GM18873 (cell line): Measurements from ENCODE around the gene OXA1L.
"Not testable (repeated sequence)": the region's sequence is repeated elsewhere in the genome, so short reads cannot be mapped to it uniquely, and the experiment has no call there.

Experiments
- ATAC-seq: cut with Tn5 transposase; IDR thresholded peaks from one replicate; pipeline ENCODE4 v1.9.1; 2021; ENCODE audit warnings: mild to moderate bottlenecking, moderate library complexity, moderate number of reproducible peaks; ENCODE audit not compliant: unreplicated experiment, low FRiP score

OXA1L gene

GRCh38 chr14:22797017-22797917, 30.8 kb downstream of the OXA1L start:
- no peak for ATAC-seq

- no peak for ATAC-seq
Observed at GRCh38 chr14:22798528-22798927, 32.0 kb downstream of the OXA1L start.

- ATAC-seq: no peak
Observed at GRCh38 chr14:22800346-22800745, 33.9 kb downstream of the OXA1L start.

- no peak for ATAC-seq
Observed at GRCh38 chr14:22801716-22802115, 35.2 kb downstream of the OXA1L start.

- no peak for ATAC-seq
Observed at GRCh38 chr14:22802860-22803686, 36.6 kb downstream of the OXA1L start.

GRCh38 chr14:22803687-22803974, 37.1 kb downstream of the OXA1L start:
- no peak for ATAC-seq

GRCh38 chr14:22805235-22805634, 38.7 kb downstream of the OXA1L start:
- not testable (repeated sequence) for ATAC-seq

GRCh38 chr14:22807432-22808087, 41.1 kb downstream of the OXA1L start:
- no peak for ATAC-seq

- no peak for ATAC-seq
Observed at GRCh38 chr14:22808388-22809209, 42.1 kb downstream of the OXA1L start.

GRCh38 chr14:22811722-22812121, 45.2 kb downstream of the OXA1L start:
- no peak for ATAC-seq

GRCh38 chr14:22812744-22813143, 46.3 kb downstream of the OXA1L start:
- no peak for ATAC-seq

- no peak for ATAC-seq
Observed at GRCh38 chr14:22813145-22813544, 46.7 kb downstream of the OXA1L start.

- ATAC-seq: no peak
Observed at GRCh38 chr14:22814373-22814772, 47.9 kb downstream of the OXA1L start.

- ATAC-seq: no peak
Observed at GRCh38 chr14:22814941-22815713, 48.6 kb downstream of the OXA1L start, which contains the start of gene SLC7A7. SLC7A7 (minus strand) TSS chr14:22815435; CDS start chr14:22813398, 2,037 bp downstream.

GRCh38 chr14:22819151-22819988, 52.9 kb downstream of the OXA1L start:
- ATAC-seq: no peak

GRCh38 chr14:22820731-22821130, 54.2 kb downstream of the OXA1L start:
- no peak for ATAC-seq

GRCh38 chr14:22821193-22822015, 54.9 kb downstream of the OXA1L start:
- no peak for ATAC-seq
